ENCODE measurements around the gene EPHX1.
"Not testable (repeated sequence)": the region's sequence is repeated elsewhere in the genome, so short reads cannot be mapped to it uniquely, and the experiment has no call there.

- TF ChIP-seq, protein P1, sequence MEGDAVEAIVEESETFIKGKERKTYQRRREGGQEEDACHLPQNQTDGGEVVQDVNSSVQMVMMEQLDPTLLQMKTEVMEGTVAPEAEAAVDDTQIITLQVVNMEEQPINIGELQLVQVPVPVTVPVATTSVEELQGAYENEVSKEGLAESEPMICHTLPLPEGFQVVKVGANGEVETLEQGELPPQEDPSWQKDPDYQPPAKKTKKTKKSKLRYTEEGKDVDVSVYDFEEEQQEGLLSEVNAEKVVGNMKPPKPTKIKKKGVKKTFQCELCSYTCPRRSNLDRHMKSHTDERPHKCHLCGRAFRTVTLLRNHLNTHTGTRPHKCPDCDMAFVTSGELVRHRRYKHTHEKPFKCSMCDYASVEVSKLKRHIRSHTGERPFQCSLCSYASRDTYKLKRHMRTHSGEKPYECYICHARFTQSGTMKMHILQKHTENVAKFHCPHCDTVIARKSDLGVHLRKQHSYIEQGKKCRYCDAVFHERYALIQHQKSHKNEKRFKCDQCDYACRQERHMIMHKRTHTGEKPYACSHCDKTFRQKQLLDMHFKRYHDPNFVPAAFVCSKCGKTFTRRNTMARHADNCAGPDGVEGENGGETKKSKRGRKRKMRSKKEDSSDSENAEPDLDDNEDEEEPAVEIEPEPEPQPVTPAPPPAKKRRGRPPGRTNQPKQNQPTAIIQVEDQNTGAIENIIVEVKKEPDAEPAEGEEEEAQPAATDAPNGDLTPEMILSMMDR (IDR thresholded peaks at IDR 0.05) = not testable (repeated sequence)
- TF ChIP-seq POLR2A (IDR thresholded peaks at IDR 0.05) = not testable (repeated sequence)
These were observed 5.2 kb downstream of the EPHX1 start for GRCh38 chr1:225815090-225815489.

Data from suprapubic skin (tissue), 3 donors.